Mucosa of descending colon (tissue), 3 donors: ENCODE data around the gene PDF. TPM values are rescaled to one million over a fixed set of nuclear protein-coding genes. Genes with fewer than 3 reads are reported as not detected.

ENCODE experiments used
- ATAC-seq: fragments of 200-7000 bp; cut with Tn5 transposase; one replicate; pipeline ENCODE4 v1.9.1; 2020; ENCODE audit warnings: mild to moderate bottlenecking, moderate library complexity
- DNase-seq, 3 donors: peaks; one replicate each; pipeline ENCODE4 v3.0.0-alpha.2; 2020
- H3K36me3 ChIP-seq: fragments of 200-600 bp; one replicate; pipeline ENCODE4 v1.8.0; 2021; ENCODE audit warnings: low read depth, mild to moderate bottlenecking
- H3K4me1 ChIP-seq: fragments of 200-600 bp; one replicate; pipeline ENCODE4 v1.8.0; 2021; ENCODE audit warnings: low read depth, mild to moderate bottlenecking
- H3K4me3 ChIP-seq: fragments of 200-600 bp; one replicate; pipeline ENCODE4 v1.8.0; 2021; ENCODE audit warnings: mild to moderate bottlenecking
- H3K9me3 ChIP-seq: fragments of 200-600 bp; one replicate; pipeline ENCODE4 v1.8.0; 2021; ENCODE audit warnings: mild to moderate bottlenecking
- intact Hi-C, 2 donors: fragments of 100-400 bp; cut with DNase I in 1 of 2; cut with micrococcal nuclease in 1 of 2; formaldehyde crosslinking; loops; one replicate each; pipeline versions ENCODE4 v1.11.0 to v1.11.1; 2022; cut with DNase I, micrococcal nuclease
- total RNA-seq, 3 donors: library from RNA; stranded (reverse); fragmentation: NEBNext Ultra II Directional in 2 of 3; extraction: Animal tissue kit (Norgen Biotek cat#: 25700) in 2 of 3; gene quantifications; one replicate each; pipeline versions ENCODE4 v1.2.1 to v1.2.4, GENCODE V29; 2021 to 2023
- TF ChIP-seq, protein P1 (sequence below): fragments of 200-600 bp; IDR thresholded peaks from one replicate; pipeline ENCODE4 v1.8.0; 2022; ENCODE audit warnings: antibody characterized with exemption, mild to moderate bottlenecking
- donor health status: DM: no; HTN: no; CAD: no; lungs with moderate emphysema.
- donor health status: DM: no; HTN: no; CAD: no.
- donor health status: DM: no; HTN: yes; CAD: no.

Gene PDF
- total RNA-seq, 3 donors from 2014 or later: 9.0 to 14.8 (median 10.0) TPM

DNA sequence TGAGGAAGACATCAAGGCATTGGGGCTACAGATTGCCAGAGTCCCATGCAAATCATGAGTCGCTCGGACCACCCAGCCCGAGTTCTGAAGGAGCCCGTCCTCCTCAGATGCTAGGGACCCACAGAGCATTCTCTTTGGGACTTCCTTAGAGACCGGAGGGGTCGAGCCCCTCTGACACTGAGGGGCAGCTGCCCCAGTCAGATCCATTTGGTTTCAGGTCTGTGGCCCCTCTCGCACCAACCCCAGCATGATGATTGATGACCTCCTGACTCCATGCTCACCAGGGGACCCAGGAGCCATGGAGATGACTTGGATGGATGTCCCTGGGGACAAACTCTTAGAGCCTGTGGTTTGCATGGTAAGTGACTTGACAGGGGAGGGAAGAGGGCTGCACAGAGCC, 8.0 kb downstream of the PDF start:
- H3K36me3 ChIP-seq: peaks cover 20% of the 10 kb centered on the region
- H3K4me1 ChIP-seq: peaks cover 23% of the 10 kb centered on the region
- intact Hi-C loops: no loop called here
- ATAC-seq (no peak), DNase-seq (no peak)
- TF ChIP-seq, protein P1, sequence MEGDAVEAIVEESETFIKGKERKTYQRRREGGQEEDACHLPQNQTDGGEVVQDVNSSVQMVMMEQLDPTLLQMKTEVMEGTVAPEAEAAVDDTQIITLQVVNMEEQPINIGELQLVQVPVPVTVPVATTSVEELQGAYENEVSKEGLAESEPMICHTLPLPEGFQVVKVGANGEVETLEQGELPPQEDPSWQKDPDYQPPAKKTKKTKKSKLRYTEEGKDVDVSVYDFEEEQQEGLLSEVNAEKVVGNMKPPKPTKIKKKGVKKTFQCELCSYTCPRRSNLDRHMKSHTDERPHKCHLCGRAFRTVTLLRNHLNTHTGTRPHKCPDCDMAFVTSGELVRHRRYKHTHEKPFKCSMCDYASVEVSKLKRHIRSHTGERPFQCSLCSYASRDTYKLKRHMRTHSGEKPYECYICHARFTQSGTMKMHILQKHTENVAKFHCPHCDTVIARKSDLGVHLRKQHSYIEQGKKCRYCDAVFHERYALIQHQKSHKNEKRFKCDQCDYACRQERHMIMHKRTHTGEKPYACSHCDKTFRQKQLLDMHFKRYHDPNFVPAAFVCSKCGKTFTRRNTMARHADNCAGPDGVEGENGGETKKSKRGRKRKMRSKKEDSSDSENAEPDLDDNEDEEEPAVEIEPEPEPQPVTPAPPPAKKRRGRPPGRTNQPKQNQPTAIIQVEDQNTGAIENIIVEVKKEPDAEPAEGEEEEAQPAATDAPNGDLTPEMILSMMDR: no peak
- no peak overlapping the region for H3K4me3 ChIP-seq
- H3K9me3 ChIP-seq: no peaks in the 10 kb centered on the region

DNA sequence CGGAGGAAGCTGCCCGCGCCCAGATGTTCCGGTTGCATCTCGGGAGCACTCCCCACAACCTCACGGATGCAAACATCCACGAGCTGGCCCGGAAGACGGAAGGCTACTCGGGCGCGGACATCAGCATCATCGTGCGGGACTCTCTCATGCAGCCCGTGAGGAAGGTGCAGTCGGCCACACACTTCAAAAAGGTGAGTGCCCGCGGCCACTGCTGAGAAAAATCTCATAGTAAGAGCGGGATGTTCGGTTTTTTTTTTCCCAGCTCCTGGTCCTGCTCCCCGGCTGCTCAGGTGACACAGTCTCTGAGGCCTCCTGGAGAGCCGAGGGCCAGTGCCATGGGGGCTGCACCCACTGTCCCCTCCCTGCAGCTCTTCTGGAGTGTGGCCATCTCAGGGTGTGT, 9.3 kb downstream of the PDF start:
- intact Hi-C loops: no loop called here
- Histone ChIP-seq H3K4me3 (no peak overlapping the region), H3K9me3 (no peaks in the 10 kb centered on the region), H3K36me3 (peaks cover 23% of the 10 kb centered on the region), H3K4me1 (peaks cover 15% of the 10 kb centered on the region)
- DNase-seq (no peak), ATAC-seq (no peak)
- TF ChIP-seq, protein P1: no peak

DNA sequence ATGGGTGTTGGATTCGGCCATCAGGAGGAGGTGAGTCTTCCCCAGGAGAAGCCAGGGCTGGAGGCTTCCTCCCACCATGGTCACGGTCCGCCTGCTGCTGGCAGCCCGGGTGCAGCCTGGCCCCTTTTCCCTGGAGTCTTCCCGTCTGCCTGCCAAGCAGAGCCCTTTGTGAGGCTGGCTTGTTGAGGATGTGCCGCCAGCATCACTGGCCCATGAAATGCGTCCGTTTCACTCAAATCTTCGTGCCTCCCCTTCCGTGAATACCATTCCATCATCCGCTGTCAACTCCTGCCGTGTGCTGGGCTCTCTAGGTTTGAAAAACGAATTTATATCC, 9.7 kb downstream of the PDF start:
- ATAC-seq: no peak
- peaks cover 11% of the 10 kb centered on the region for H3K4me1 ChIP-seq
- H3K4me3 ChIP-seq: no peak overlapping the region
- intact Hi-C loops: no loop called here
- H3K36me3 ChIP-seq: peaks cover 23% of the 10 kb centered on the region
- TF ChIP-seq, protein P1: no peak
- no peaks in the 10 kb centered on the region for H3K9me3 ChIP-seq
- DNase-seq: no peak

DNA sequence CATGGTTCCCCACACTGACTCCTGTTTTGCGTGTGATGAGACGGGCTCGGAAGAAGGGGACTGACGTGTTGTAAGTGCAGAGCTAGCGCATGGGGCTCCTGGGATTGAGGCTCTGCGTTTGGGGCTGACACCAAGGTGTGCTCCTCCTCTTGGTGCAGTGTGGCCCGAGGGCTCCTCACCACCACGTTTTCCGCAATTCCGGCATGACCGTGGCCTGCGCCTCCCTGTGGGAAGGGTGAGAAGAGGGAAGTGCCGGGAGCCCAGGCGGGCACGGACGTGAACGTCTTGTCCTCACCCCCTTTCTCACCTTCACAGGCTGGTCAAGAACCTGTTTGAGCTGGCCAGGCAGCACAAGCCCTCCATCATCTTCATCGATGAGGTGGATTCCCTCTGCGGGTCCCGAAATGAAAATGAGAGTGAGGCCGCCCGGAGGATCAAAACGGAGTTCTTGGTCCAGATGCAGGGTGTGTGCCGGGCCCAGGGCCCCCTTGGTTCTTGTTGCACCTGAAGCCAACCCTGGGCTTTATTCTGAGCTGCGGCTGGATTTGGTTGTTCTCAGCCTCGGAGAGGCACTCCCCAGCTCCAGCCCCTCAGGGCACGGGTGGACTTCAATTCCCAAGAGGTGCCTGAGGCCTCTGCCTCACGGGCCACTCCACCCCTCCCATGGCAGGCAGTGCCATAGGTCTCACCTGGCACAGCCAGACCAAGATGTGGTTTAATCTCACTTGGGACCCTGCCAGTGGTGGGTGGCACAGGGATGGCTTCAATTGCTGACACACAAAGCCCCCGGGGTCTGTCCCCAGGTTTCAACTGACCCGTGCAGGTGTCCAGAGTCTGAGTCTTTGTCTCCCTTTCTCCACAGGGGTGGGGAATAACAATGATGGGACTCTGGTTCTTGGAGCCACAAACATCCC, 10.3 kb downstream of the PDF start:
- Histone ChIP-seq H3K9me3 (no peaks in the 10 kb centered on the region), H3K36me3 (peaks cover 23% of the 10 kb centered on the region), H3K4me3 (no peak overlapping the region), H3K4me1 (peaks cover 11% of the 10 kb centered on the region)
- intact Hi-C loops: no loop called here
- no peak for DNase-seq
- TF ChIP-seq, protein P1: no peak
- ATAC-seq: no peak

DNA sequence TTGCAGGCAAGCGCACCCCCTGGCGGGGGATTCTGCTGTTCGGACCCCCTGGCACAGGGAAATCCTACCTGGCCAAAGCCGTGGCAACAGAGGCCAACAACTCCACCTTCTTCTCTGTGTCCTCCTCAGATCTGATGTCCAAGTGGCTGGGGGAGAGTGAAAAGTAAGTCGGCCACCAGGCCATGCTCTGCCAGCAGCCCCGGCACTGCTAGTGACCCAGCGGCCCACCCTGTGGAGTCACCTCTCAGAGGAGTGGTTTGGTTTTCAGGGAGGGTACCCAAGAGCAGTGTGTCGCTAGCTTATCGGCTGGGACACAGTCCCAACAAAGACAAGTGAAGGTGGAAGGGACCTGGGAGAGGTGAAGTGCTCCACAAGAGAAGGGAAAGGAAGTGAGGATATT, 11.0 kb downstream of the PDF start:
- TF ChIP-seq, protein P1: no peak
- Histone ChIP-seq H3K36me3 (peaks cover 23% of the 10 kb centered on the region), H3K9me3 (no peaks in the 10 kb centered on the region), H3K4me1 (peaks cover 6% of the 10 kb centered on the region), H3K4me3 (no peak overlapping the region)
- intact Hi-C loops: no loop called here
- DNase-seq (no peak), ATAC-seq (no peak)
